Neural crest cell (in vitro differentiated cells): ENCODE data around the gene ARHGAP9. TPM values are rescaled to one million over a fixed set of nuclear protein-coding genes. Genes with fewer than 3 reads are reported as not detected.

Source experiments
- DNase-seq: peaks from one replicate; pipeline ENCODE4 v3.0.0; 2021; ENCODE audit warnings: low read depth, mixed read lengths, low spot score
- H3K27ac Mint-ChIP-seq: one replicate; pipeline ENCODE4 v1.8.0; 2021; ENCODE audit warnings: mild to moderate bottlenecking, mixed read lengths; ENCODE audit not compliant: unreplicated experiment
- H3K27me3 Mint-ChIP-seq: 2 replicates; pipeline ENCODE4 v1.8.0; 2021; ENCODE audit warnings: low read depth, mild to moderate bottlenecking, mixed read lengths
- H3K36me3 Mint-ChIP-seq: 2 replicates; pipeline ENCODE4 v1.8.0; 2021; ENCODE audit warnings: low read depth, mild to moderate bottlenecking, mixed read lengths
- H3K4me1 Mint-ChIP-seq: 2 replicates; pipeline ENCODE4 v1.8.0; 2021; ENCODE audit warnings: mixed read lengths
- H3K4me3 Mint-ChIP-seq: one replicate; pipeline ENCODE4 v1.8.0; 2021; ENCODE audit warnings: mild to moderate bottlenecking, mixed read lengths
- H3K9me3 Mint-ChIP-seq: 2 replicates; pipeline ENCODE4 v1.8.0; 2021; ENCODE audit warnings: mixed read lengths
- total RNA-seq: library from RNA; stranded (reverse); gene quantifications from 2 replicates; pipeline ENCODE4 v1.2.1, GENCODE V29; 2021
- TF ChIP-seq, protein P1 (sequence below): fragments of 200-600 bp; sonication (generic); conservative IDR thresholded peaks from 2 replicates; pipeline ENCODE4 v1.5.0; 2021; ENCODE audit warnings: antibody characterized with exemption, mild to moderate bottlenecking

ARHGAP9 gene
- total RNA-seq, 1 donor from 2014 or later, result 0.56 TPM

DNA sequence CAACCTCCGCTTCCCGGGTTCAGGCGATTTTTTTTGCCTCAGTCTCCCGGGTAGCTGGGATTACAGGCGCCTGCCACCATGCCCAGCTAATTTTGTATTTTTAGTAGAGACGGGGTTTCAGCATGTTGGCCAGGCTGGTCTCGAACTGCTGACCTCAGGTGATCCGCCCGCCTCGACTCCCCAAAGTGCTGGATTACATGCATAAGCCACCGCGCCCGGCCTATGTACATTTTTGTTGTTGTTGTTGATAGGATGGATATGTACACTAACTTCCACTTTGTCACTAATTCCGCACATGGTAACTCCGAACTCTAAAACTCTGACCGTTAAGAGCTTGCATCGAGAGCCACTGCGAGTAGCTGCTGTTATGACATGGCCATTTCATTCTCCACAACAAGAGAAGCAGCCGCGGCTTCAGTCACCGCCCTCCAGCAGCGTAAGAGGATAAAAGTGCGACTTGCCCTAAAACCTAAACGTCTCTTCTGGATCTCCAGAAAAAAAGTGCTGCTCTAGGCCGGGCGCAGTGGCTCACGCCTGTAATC, 7.5 kb upstream of the ARHGAP9 start:
- H3K9me3 Mint-ChIP-seq, result no peaks in the 10 kb centered on the region
- peaks cover 25% of the 10 kb centered on the region for H3K4me1 Mint-ChIP-seq
- peaks cover 7% of the 10 kb centered on the region for H3K36me3 Mint-ChIP-seq
- DNase-seq, result no peak
- H3K4me3 Mint-ChIP-seq, result peak overlapping the region; percentile 97
- peaks cover 11% of the 10 kb centered on the region for H3K27me3 Mint-ChIP-seq
- TF ChIP-seq, protein P1, sequence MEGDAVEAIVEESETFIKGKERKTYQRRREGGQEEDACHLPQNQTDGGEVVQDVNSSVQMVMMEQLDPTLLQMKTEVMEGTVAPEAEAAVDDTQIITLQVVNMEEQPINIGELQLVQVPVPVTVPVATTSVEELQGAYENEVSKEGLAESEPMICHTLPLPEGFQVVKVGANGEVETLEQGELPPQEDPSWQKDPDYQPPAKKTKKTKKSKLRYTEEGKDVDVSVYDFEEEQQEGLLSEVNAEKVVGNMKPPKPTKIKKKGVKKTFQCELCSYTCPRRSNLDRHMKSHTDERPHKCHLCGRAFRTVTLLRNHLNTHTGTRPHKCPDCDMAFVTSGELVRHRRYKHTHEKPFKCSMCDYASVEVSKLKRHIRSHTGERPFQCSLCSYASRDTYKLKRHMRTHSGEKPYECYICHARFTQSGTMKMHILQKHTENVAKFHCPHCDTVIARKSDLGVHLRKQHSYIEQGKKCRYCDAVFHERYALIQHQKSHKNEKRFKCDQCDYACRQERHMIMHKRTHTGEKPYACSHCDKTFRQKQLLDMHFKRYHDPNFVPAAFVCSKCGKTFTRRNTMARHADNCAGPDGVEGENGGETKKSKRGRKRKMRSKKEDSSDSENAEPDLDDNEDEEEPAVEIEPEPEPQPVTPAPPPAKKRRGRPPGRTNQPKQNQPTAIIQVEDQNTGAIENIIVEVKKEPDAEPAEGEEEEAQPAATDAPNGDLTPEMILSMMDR, result no peak
- peak overlapping the region; percentile 36 for H3K27ac Mint-ChIP-seq

DNA sequence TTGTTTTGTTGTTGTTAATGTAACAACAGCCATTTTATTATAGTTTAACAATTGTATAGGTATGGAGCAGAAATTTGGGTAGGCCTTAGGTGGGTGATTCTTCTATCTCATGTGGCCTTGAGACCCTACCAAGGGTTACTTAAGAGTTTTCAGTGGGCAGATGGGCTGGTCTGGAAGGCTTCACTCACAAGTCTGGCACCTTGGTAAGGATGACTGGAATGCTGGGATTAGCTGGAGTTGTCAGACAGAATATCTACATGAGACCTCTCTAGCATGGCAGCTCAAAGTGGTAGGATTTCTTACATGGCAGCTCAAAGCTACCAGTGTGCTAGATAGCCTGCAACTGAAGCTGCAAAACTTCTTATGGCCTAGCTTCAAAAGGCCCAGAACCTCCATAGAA, 6.0 kb upstream of the ARHGAP9 start:
- peak overlapping the region; percentile 36 for H3K4me3 Mint-ChIP-seq
- no peak for DNase-seq
- no peaks in the 10 kb centered on the region for H3K9me3 Mint-ChIP-seq
- TF ChIP-seq, protein P1, result no peak
- peaks cover 23% of the 10 kb centered on the region for H3K27me3 Mint-ChIP-seq
- H3K27ac Mint-ChIP-seq, result no peak overlapping the region
- peaks cover 21% of the 10 kb centered on the region for H3K4me1 Mint-ChIP-seq
- H3K36me3 Mint-ChIP-seq, result peaks cover 2% of the 10 kb centered on the region

DNA sequence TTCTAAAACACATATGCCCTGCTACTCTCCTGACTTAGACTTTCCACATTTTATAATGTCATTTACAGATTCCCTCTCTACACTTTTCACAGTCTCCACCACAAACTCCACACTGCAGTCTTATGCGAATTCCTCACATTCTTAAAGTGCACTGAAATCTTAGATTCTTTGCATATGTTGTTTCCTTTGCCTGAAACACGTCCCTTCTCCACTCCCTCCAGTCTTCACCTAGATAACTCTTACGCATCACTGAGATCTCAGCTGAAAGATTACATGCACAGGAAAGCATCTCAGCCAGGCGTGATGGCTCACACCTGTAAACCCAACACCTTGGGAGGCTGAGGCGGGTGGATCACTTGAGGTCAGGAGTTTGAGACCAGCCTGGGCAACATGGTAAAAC, 3.8 kb upstream of the ARHGAP9 start:
- Mint-ChIP-seq H3K27ac (no peak overlapping the region), H3K4me1 (peaks cover 6% of the 10 kb centered on the region), H3K9me3 (no peaks in the 10 kb centered on the region), H3K4me3 (no peak overlapping the region), H3K36me3 (no peaks in the 10 kb centered on the region), H3K27me3 (peaks cover 45% of the 10 kb centered on the region)
- TF ChIP-seq, protein P1, result no peak
- DNase-seq, result no peak

DNA sequence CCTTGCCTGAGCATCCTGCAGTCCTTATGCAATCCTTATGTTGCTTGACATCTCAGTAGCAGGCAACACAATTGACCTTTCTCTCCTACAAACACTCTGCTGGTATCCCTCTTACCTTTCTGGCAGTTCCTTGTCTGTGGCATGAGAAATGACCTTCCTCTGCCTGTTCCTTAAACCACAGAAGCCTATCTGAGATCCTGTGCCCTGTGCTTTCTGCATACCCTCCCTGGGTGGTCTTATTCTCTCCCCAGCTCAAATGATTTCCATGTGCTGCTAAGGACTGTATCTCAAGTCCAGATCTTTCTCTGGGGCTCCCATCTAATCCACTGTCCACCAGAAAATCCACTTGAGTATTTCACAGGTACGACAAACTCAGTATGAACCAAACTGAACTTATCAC, 2.0 kb upstream of the ARHGAP9 start:
- Mint-ChIP-seq H3K36me3 (no peaks in the 10 kb centered on the region), H3K27me3 (peaks cover 63% of the 10 kb centered on the region), H3K4me3 (no peak overlapping the region), H3K27ac (no peak overlapping the region), H3K4me1 (no peaks in the 10 kb centered on the region), H3K9me3 (no peaks in the 10 kb centered on the region)
- TF ChIP-seq, protein P1, result no peak
- no peak for DNase-seq

DNA sequence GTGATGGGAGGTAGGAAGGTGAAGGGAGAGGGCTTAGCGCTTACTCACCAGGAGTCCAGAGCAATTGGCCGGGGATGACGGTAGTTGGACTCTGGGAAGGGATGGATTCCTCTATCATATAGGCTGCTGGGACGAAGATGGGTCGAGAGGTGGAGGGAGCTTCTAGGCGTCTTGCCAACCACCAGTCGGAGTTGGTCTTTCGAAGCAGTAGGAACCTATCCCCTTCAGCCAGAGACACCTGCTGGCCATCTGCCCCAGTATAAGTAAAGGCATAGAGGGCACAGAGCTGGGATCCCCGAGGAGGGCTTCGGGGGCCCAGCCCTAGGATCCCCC, 657 bp downstream of the ARHGAP9 start:
- TF ChIP-seq, protein P1, result no peak
- Mint-ChIP-seq H3K27me3 (peaks cover 87% of the 10 kb centered on the region), H3K36me3 (no peaks in the 10 kb centered on the region), H3K9me3 (no peaks in the 10 kb centered on the region), H3K27ac (no peak overlapping the region), H3K4me1 (peaks cover 4% of the 10 kb centered on the region), H3K4me3 (no peak overlapping the region)
- DNase-seq, result no peak
